Measurements from ENCODE around the gene LATS1.
A peak's percentile ranks its signal among the peaks of the same experiment; 100 is the strongest.

LATS1 gene

GRCh38 chr6:149719531-149719930 is 1.6 kb upstream of the LATS1 start:
- TF ChIP-seq EZH2 (IDR thresholded peaks at IDR 0.05): no peak
- TF ChIP-seq POLR2AphosphoS5 (IDR thresholded peaks at IDR 0.05; ENCODE audit: borderline replicate concordance, low read depth, low read length): no peak
- TF ChIP-seq FOXP2 (optimal IDR thresholded peaks at IDR 0.05; ENCODE audit: control extremely low read depth, extremely low read length, insufficient read depth): no peak
- no peaks in the 10 kb centered on the region for H3K9me3 ChIP-seq (ENCODE audit: low read depth, low read length)
- peaks cover 2% of the 10 kb centered on the region for H3K36me3 ChIP-seq (ENCODE audit: insufficient read depth, low read length)
- no peak for DNase-seq (ENCODE audit: low read depth, low spot score)
- no peak overlapping the region for H3K27ac ChIP-seq
- no peak overlapping the region for H3K9ac ChIP-seq (ENCODE audit: insufficient read length)
- no peak overlapping the region for H3K4me3 ChIP-seq

GRCh38 chr6:149717255-149717587 is 680 bp downstream of the LATS1 start:
- Histone ChIP-seq H3K4me3 (peak overlapping the region; percentile 95), H3K27ac (peak overlapping the region; percentile 90), H3K9me3 (ENCODE audit: low read depth, low read length) (no peaks in the 10 kb centered on the region), H3K36me3 (ENCODE audit: insufficient read depth, low read length) (peaks cover 5% of the 10 kb centered on the region), H3K9ac (ENCODE audit: insufficient read length) (peak overlapping the region; percentile 99)
- no peak for TF ChIP-seq FOXP2 (optimal IDR thresholded peaks at IDR 0.05; ENCODE audit: control extremely low read depth, extremely low read length, insufficient read depth)
- no peak for TF ChIP-seq POLR2AphosphoS5 (IDR thresholded peaks at IDR 0.05; ENCODE audit: borderline replicate concordance, low read depth, low read length)
- no peak for TF ChIP-seq EZH2 (IDR thresholded peaks at IDR 0.05)
- no peak for DNase-seq (ENCODE audit: low read depth, low spot score)

GRCh38 chr6:149716181-149716963 is 1.5 kb downstream of the LATS1 start:
- no peak overlapping the region for H3K27ac ChIP-seq
- peak overlapping the region; percentile 99 for H3K9ac ChIP-seq (ENCODE audit: insufficient read length)
- H3K36me3 ChIP-seq (ENCODE audit: insufficient read depth, low read length): peaks cover 5% of the 10 kb centered on the region
- no peak for DNase-seq (ENCODE audit: low read depth, low spot score)
- TF ChIP-seq POLR2AphosphoS5 (IDR thresholded peaks at IDR 0.05; ENCODE audit: borderline replicate concordance, low read depth, low read length) (no peak), EZH2 (IDR thresholded peaks at IDR 0.05) (no peak), FOXP2 (optimal IDR thresholded peaks at IDR 0.05; ENCODE audit: control extremely low read depth, extremely low read length, insufficient read depth) (no peak)
- H3K4me3 ChIP-seq: peak overlapping the region; percentile 95
- H3K9me3 ChIP-seq (ENCODE audit: low read depth, low read length): no peaks in the 10 kb centered on the region

- no peak for TF ChIP-seq EZH2 (IDR thresholded peaks at IDR 0.05)
- no peak for TF ChIP-seq POLR2AphosphoS5 (IDR thresholded peaks at IDR 0.05; ENCODE audit: borderline replicate concordance, low read depth, low read length)
- no peak for TF ChIP-seq FOXP2 (optimal IDR thresholded peaks at IDR 0.05; ENCODE audit: control extremely low read depth, extremely low read length, insufficient read depth)
- Histone ChIP-seq H3K27ac (no peak overlapping the region), H3K36me3 (ENCODE audit: insufficient read depth, low read length) (peaks cover 5% of the 10 kb centered on the region), H3K4me3 (no peak overlapping the region), H3K9ac (ENCODE audit: insufficient read length) (no peak overlapping the region), H3K9me3 (ENCODE audit: low read depth, low read length) (no peaks in the 10 kb centered on the region)
- DNase-seq (ENCODE audit: low read depth, low spot score): no peak
These were observed 3.5 kb downstream of the LATS1 start for GRCh38 chr6:149714442-149714841.

GRCh38 chr6:149711711-149712110 is 6.2 kb downstream of the LATS1 start:
- Histone ChIP-seq H3K36me3 (ENCODE audit: insufficient read depth, low read length) (peaks cover 5% of the 10 kb centered on the region), H3K9ac (ENCODE audit: insufficient read length) (no peak overlapping the region), H3K9me3 (ENCODE audit: low read depth, low read length) (no peaks in the 10 kb centered on the region), H3K4me3 (no peak overlapping the region), H3K27ac (no peak overlapping the region)
- TF ChIP-seq POLR2AphosphoS5 (IDR thresholded peaks at IDR 0.05; ENCODE audit: borderline replicate concordance, low read depth, low read length) (no peak), FOXP2 (optimal IDR thresholded peaks at IDR 0.05; ENCODE audit: control extremely low read depth, extremely low read length, insufficient read depth) (no peak), EZH2 (IDR thresholded peaks at IDR 0.05) (no peak)
- DNase-seq (ENCODE audit: low read depth, low spot score): no peak

- Histone ChIP-seq H3K27ac (0 out of 2 replicates have a peak overlapping the region, but pooled peaks have one; percentile 27), H3K4me3 (no peak overlapping the region), H3K36me3 (ENCODE audit: insufficient read depth, low read length) (peaks cover 38% of the 10 kb centered on the region), H3K9ac (ENCODE audit: insufficient read length) (no peak overlapping the region), H3K9me3 (ENCODE audit: low read depth, low read length) (no peaks in the 10 kb centered on the region)
- TF ChIP-seq EZH2 (IDR thresholded peaks at IDR 0.05) (no peak), POLR2AphosphoS5 (IDR thresholded peaks at IDR 0.05; ENCODE audit: borderline replicate concordance, low read depth, low read length) (no peak), FOXP2 (optimal IDR thresholded peaks at IDR 0.05; ENCODE audit: control extremely low read depth, extremely low read length, insufficient read depth) (no peak)
- DNase-seq (ENCODE audit: low read depth, low spot score): no peak
These were observed 16.2 kb downstream of the LATS1 start for GRCh38 chr6:149701714-149702113.

GRCh38 chr6:149699150-149699549 is 18.8 kb downstream of the LATS1 start:
- Histone ChIP-seq H3K27ac (no peak overlapping the region), H3K9ac (ENCODE audit: insufficient read length) (no peak overlapping the region), H3K4me3 (no peak overlapping the region), H3K36me3 (ENCODE audit: insufficient read depth, low read length) (peaks cover 53% of the 10 kb centered on the region), H3K9me3 (ENCODE audit: low read depth, low read length) (no peaks in the 10 kb centered on the region)
- DNase-seq (ENCODE audit: low read depth, low spot score): no peak
- TF ChIP-seq EZH2 (IDR thresholded peaks at IDR 0.05): no peak
- TF ChIP-seq POLR2AphosphoS5 (IDR thresholded peaks at IDR 0.05; ENCODE audit: borderline replicate concordance, low read depth, low read length): no peak
- TF ChIP-seq FOXP2 (optimal IDR thresholded peaks at IDR 0.05; ENCODE audit: control extremely low read depth, extremely low read length, insufficient read depth): no peak

- H3K9me3 ChIP-seq (ENCODE audit: low read depth, low read length): no peaks in the 10 kb centered on the region
- no peak overlapping the region for H3K4me3 ChIP-seq
- TF ChIP-seq POLR2AphosphoS5 (IDR thresholded peaks at IDR 0.05; ENCODE audit: borderline replicate concordance, low read depth, low read length) (no peak), FOXP2 (optimal IDR thresholded peaks at IDR 0.05; ENCODE audit: control extremely low read depth, extremely low read length, insufficient read depth) (no peak), EZH2 (IDR thresholded peaks at IDR 0.05) (no peak)
- DNase-seq (ENCODE audit: low read depth, low spot score): no peak
- no peak overlapping the region for H3K9ac ChIP-seq (ENCODE audit: insufficient read length)
- H3K36me3 ChIP-seq (ENCODE audit: insufficient read depth, low read length): peaks cover 58% of the 10 kb centered on the region
- no peak overlapping the region for H3K27ac ChIP-seq
These were observed 19.7 kb downstream of the LATS1 start for GRCh38 chr6:149698175-149698574.

Data from SK-N-MC (cell line).